GM19397 (cell line): ENCODE results near the gene SHMT2.
"Not testable (repeated sequence)": the region's sequence is repeated elsewhere in the genome, so short reads cannot be mapped to it uniquely, and the experiment has no call there.

Experiments used
- ATAC-seq: cut with Tn5 transposase; IDR thresholded peaks from one replicate; pipeline ENCODE4 v1.9.1; 2021; ENCODE audit warnings: mild to moderate bottlenecking, moderate library complexity; ENCODE audit not compliant: unreplicated experiment

SHMT2 gene

DNA sequence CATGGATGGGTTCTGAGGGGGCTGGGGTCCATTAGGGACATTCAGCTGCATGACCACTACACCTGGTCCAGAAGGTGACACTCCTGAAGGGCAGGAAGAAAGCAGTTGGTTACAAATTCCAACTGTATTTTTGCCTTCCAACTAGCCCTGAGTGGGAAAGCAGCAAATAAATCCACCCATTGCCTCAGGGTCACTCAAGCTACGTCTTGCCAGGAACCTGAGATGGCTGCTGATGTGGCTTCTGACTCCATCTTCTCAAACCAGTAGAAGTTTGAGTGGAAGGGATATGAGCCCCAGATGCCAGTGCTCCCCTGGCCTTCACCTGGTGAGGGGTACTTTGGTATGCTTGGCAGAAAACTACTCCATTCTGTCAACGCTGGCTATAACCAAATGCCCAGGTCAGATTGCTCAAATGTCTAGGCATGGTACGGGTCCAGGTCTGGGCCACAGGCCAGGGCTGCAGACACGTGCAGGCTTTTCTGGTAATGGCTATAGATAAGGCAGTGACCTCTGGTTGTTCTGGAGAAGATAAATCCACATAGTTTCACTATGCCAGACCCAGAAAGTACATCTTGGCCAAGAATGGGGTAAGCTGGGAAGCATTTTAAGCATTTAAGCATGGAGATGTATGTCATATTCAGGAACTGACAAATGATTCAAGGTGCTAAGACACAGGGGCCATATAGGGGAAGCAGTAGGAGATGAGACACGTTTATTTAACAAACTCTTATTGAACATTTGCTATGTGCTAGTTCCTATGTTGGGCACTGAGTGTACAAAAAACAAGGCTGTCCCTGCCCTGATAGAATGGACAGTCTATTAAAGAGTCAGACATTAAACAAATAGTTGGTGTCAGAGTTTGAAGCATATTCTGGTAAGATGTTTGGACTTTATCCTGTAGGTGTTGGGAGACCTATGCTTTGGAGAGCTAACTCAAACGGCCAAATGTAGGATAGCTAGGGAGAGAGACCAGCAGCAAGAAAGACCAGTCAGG, 29.8 kb downstream of the SHMT2 start:
- no peak for ATAC-seq

DNA sequence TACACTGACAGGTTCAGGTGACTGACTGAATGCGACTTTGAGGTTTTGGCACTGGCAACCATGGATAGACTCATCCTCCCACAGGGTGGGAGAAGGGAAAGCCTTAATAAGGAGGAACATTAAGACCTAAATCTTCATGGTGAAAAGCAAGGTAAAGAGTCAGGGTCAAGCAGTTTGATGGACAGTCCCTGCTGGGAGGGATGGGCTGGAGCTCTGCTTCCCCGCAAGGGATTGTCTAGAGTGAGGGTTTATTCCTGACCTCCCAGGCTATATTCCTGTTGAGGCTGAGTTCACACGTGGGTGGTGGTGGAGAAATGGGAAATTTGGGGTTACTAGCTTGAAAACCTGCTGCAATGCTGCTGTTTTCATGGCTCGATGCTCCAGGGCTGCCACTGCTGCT, 30.9 kb downstream of the SHMT2 start:
- no peak for ATAC-seq

DNA sequence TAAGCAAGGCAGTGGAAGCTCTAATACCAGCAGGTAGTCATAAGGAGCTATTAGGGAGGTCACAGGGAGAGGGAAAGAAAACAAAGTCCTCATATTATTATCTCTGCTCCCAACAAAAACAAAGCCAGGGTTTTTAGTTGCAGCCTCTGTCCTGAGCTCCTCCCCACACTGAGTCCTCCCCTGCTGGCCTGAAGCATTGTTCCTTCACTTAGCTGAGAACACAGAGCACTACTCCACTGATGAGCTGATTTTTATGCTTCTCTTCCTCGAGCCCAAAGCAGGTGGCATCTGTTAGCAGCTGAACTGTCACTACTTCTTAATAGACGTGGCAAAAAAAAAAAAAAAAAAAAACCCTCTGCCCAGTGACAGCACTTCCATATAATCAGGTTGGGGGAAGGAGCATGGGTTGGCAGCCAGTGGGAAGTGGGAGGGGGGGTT, 31.9 kb downstream of the SHMT2 start:
- ATAC-seq: no peak

DNA sequence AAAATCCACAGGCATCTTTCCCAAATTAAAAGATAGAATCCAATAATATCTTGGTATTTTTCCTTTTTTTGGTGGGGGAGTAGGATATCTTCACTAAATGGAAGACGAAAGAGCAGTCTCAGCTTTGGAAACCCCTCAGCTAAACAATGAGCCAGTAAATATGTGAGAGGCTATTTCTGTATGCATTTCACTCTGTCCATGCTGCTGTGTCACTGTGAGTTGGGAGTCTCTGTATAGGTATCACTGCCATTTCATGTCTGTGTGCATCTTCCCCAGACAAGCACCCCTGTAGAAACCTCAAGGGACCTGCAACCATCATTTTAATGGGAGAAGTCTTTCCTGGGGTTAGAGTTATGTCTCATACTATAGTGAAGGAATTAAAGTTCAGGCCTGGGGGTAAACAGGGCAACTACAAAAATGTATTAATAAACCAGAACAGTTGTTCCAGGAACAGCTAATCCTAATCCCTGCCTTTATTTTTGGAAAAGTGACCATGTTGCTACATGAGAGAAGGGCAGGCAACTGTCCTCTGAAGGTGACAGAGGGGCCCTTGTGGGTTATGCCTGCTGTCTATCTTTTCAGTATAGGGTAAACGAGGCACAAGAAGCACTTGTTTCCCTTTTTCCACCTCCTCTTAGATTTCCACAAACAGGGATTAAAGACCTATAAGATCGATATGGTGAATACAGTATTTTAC, 32.8 kb downstream of the SHMT2 start:
- no peak for ATAC-seq

DNA sequence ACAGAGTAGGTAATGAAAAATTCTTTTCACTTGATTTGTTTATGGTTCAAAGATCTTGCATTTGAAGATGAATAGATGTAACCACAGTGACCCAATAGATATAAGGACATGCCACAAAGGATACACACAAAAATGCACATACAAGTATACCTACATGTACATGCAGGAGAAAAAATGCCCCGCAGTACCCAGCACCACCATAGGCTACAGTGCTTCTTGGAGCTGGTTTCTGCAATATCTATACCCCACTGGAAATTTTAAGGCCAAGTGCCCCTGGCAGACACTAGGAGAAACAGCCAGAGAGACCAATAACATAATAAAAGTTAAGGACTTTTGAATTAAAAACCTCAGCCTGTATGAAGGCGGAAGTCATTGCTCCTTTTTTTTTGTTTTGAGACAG, 33.6 kb downstream of the SHMT2 start:
- ATAC-seq: no peak

DNA sequence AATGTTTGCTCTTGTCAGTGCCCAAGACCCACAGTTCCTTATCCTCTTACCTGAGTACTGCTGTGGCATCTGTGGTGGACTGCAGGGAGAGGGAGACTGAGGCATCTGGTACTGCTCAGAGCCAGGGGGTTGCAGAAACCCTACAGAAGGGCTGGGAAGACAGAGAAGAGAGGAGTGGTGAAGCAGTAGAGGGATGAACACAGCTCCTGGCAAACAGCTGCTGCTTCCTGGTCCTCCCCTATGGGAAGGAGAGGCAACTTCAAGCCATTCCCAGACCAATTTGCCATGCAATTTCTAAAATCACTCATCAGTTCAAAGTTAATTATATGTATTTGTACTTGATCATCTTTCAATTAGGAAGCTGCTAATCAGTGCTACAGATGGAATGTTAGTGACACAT, 37.2 kb downstream of the SHMT2 start:
- no peak for ATAC-seq

DNA sequence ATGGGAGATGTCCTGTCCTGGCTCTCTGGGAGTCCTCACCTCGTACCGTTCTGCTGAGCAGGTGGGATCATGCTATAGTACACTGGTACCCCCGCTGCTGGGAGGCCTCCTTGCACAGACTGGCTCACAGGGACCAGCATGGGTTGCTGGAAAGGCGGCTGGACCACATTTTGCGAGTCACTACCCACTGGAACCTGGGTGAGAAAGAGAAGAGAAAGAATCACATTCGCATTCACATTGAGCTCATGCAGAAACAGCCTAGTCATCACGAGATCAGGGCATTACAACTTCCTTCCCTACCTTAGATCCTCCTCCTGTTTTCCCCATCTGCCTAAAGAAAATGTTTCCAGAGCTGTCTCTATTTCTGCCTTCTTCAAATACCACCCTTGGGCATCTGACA, 38.8 kb downstream of the SHMT2 start:
- ATAC-seq: no peak

DNA sequence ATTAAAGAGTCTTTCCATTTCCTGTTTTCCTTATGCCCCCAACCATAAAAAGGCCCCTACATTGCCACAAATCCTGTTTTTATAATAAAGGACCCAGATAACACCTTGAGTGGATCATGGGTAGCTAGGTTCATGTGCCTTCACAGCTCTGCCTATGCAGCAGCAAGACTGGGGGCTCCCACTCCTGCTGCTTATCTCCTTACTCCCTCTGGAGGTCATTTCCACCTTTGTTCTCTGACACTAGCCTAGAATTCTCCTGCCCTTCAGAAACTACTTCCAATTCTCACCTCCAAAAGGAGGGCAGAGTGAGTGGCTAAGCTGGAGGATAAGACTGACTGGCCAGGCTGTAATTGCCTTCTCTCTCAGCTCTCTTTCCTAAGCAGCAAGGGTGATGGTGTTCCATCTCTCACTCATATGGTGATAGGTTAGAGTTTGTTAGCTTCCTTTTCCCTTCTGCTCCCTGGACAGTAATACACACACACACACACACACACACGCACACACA, 41.5 kb downstream of the SHMT2 start:
- no peak for ATAC-seq

DNA sequence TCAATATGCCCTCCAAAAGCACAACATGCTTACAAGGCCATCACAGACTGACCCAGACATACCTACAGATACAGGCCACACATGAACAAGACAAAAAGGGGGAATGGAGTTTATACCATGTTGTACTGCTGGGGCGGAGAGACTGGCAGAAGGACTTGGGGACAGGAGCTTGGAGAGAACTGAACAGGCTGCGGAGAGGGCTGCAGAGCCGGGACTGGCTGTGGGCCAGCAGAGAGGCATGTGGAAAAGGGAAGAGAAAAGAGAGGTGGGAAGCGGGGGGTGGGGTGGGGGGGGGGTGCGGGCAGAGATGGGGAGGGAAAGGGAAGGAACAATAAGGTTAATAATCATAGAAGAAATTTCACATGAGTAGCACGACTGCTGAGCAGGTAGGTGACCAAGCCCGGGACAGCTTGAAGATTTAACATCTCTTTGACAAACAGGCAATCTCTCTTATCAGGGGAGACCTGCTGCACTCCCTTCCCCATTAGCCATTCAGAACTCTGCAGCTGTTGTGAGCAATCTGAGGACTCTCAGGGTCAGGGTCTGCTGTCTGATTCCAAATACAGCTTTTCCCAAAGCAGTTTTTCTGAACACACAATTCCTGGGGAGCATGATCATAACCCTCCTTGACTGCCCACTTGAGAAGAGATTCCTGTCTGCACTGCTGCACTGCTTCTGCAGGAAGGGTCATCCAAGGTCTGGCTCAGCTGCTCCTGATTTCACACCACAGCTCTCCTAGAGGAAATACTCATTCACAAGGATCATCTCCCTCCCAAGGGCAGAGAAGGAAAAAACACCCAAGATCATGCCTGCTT, 43.0 kb downstream of the SHMT2 start:
- no peak for ATAC-seq

DNA sequence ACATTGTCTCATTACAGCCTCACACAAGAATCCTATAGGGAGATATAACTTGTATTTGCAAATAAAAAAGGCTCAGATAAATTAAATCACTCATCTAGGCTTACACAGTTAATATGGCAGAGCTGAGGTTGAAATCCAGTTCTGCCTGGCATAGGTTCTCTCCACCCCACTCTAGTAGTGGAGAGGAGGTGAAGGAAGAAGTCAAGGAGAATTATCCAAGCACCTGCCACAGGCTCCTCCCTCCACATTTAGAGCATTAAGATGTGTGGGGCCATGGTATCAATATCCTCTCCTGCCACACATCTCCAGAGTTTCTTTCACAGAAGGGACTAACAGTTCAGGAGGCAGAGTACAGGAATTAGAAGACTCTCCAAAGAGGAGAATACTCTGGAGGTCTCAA, 44.0 kb downstream of the SHMT2 start:
- no peak for ATAC-seq

DNA sequence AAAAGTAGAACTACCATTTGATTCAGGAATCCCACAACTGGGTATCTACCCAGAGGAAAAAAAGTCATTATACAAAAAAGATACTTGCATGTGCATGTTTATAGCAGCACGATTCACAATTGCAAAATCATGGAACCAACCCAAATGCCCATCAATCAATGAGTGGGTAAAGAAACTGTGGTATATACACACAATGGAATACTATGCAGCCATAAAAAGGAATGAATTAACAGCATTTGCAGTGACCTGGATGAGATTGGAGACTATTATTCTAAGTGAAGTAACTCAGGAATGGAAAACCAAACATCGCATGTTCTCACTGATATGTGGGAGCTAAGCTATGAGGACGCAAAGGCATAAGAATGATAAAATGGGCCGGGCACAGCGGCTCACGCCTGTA, 46.7 kb downstream of the SHMT2 start:
- ATAC-seq: not testable (repeated sequence)

DNA sequence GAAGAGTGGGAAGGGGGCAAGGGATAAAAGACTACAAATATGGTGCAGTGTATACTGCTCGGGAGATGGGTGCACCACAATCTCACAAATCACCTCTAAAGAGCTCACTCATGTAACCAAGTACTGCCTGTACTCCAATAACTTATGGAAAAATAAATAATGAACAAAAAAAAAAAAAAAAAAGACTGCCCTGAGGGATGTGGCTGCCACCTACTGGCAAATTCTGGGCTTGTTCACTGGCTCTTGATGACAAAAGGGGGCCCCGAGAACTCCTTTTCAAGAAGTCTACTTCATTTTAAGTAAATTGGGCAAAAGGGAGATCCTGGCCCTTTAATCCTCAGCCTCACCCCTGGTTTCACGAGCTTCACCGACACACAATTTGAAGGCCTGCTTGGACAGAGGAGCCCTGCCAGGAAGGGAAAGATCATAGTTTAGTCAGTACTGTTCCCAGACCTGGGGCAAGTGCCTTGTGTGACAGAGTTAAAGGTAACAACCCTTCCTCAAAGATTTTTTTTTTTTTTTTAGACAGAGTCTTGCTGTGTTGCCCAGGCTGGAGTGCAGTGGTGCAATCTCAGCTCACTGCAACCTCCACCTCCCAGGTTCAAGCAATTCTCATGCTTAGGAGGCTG, 47.5 kb downstream of the SHMT2 start:
- ATAC-seq: no peak

DNA sequence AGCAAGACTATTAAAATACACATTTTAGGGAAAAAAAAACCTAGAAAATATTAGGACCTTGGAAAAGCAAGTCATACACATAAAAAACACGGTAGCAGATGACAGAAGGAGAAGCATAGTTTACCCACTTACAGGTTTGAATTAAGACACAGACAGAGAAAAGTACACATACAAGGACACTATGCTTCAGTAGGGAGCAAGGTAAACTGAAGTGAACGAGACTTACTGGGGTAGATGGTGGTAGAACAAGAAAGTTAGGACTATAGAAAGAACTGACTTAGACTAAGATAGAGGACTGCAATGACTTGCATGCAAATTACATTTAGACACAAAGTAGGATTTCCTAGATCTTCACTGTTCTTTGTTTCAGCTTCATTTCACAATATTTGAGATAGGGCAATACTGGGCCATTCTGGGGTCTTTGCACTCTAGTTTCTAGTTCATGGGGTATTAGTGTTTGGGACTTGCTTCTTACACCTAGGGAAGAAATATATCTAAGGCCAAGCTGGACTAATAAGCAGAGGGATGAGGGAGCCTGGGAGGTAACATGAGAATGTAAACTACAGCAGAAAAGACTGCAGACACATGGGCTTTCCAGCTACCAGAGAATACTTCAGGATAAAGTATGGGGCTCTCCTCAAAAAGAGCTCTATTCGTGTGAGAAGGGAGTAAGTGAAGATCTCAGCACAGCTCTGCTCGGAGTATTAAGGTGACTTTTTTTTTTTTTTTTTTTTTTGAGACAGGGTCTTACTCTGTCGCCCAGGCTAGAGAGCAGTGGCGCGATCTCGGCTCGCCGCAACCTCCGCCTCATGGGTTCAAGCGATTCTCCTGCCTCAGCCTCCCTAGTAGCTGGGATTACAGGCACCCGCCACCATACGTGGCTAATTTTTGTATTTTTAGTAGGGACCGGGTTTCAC, 49.2 kb downstream of the SHMT2 start:
- no peak for ATAC-seq

DNA sequence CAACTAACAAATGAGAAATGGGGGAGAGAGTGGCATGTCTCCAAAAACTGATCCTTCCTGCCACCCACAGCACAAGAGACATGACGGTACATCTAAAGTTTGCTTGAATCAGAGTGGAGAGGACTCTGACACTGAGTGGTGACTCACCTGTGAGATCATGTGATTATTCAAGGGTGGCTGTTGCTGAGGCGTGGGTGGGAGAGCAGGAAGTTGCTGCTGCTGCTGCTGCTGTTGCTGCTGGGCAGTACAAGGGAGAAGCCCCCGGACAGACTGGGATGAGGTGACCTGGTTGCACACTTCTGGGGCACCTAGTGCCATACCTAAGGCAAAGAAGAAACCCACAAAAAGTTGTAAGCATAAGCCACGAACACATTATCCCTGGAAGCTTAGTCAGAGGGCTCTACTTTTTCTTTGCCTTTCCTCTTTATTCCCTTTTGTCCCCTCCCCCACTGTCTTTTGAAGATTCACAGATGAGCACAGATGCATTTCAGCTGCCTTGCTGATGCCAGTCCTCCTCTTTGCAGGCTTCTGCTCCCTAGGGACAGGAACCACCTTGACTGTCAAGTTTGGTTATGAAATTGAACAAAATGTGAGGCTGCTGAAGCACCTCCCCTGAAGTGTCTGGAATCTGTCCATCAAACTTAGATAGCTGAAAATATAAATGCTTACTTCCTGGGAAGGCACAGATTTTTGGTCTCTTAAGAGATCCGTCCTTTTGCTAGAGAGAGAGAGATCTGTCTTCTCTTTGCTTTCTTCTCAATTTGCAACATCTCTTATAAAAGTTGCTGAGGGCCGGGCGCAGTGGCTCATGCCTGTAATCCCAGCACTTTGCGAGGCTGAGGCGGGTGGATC, 50.9 kb downstream of the SHMT2 start:
- ATAC-seq: peak; percentile 91

DNA sequence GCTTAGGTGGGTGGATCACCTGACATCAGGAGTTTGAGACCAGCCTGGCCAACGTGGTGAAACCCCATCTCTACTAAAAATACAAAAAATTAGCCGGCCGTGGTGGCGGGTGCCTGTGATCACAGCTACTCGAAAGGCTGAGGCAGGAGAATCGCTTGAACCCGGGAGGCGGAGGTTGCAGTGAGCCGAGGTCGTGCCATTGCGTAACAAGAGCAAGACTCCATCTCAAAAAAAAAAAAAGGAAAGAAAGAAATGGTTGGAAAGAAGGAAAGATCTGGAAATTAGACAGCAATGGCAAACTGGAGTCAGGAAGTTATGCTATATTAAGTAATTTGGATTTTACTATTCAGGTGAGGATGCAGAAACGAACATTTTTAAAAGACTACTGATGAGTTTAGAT, 52.6 kb downstream of the SHMT2 start:
- ATAC-seq: not testable (repeated sequence)
